NCI-H2029 (cell line): ENCODE measurements around the gene ALG6.

Experiments used
- DNase-seq: peaks from one replicate; lab custom pipeline; 2025; lab: John Stamatoyannopoulos, UW

Gene ALG6

DNA sequence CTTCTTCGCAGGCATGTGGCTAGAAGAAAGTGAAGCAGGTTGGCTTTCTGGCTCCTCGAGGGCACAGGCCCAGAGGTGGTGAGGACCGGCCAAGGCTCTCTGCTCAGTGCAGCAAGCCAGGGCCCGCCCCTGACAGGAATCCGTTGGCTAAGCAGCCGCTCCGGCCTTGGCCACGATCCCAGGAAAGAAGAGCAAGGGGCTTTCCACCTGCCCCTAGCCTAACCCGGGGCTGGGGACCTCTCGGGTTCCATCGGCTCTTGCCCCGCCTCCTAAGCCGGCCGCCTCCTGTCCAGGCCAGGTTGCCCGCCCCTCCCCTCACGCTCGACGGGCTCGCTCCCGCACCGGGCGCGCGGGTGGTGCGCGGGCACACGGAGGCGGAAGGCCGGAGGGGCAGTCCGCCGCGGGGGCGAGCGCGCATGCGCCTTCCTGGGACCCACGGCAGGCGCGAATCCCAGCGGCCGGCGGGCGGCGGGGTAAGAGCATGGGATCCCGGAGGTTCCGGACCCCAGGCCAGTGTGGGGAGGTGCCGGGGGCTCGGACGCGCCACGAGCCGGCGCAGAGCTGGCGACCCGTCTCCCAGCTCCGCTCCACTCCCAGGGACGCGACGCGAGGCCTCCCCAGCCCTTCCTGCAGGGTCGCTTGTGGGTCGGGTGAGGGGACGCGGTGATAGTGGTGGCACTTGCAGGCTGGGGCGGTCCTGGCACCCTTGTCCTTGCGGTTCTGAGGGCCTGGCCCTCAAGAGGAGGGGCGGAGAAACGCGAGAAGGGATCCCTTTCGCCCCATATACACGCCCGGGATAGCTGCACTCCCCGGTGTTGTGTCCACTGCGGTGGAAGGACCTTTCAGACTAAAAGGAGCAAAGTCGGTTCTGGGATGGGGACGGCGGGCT lies at the start of gene ALG6:
Gene ALG6 (plus strand): TSS at position 413 of the 889 bp plus-strand sequence. CDS start 3,351 bp downstream, outside the sequence.
- DNase-seq: peak; percentile 100

DNA sequence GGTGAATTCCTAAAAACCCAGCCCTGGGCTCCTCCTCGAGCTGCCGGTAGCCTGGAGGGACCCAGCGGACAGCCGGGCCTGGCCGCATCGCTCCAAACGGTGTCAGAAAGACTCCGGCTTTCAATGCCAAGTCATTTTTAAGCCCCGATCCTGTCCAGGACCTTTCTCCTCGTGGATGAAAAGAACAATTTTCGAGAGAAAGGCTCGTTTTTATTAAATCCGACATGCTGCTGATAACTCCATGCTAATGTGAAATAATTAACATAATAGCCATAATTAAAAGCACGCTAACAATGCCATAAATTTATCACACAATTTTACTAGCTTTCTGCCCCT lies 49.6 kb upstream of the ALG6 start:
- no peak for DNase-seq

DNA sequence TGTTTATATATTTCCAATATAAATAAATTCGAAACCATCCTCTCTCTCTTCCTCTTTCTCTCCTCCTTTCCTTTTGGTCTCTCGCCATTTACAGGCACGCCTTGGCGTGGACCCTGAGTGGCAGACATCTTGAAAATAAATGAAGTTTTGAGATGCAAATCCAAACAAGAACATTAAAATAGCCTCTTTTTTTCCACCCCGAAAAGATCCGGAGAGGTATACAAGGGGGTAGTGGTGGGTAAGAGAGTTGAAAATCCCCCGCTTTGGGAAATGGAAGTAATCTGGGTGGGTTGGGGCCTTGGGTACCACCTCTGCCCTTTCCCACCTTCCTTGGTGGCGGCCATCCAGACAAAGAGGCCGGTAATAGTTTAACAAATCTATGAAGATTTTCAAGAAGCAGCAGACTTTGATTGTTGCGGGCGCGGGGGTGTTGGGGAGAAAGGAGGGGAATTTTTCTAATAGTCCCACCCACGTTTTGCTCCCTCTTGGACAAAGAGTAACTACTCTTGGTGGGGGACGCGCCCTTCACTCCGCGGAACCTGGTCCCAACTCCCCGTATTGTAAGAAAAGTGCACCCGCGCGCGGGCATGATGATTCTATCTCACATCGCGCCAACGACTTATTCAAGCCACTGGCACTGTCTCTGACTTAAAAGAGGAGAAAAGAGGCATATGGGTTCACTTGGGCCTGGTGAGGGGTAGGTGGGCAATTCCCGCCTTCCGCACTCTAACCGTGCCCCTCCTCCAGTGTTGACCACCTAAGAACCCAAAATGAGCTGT lies 49.0 kb upstream of the ALG6 start:
- DNase-seq: no peak

DNA sequence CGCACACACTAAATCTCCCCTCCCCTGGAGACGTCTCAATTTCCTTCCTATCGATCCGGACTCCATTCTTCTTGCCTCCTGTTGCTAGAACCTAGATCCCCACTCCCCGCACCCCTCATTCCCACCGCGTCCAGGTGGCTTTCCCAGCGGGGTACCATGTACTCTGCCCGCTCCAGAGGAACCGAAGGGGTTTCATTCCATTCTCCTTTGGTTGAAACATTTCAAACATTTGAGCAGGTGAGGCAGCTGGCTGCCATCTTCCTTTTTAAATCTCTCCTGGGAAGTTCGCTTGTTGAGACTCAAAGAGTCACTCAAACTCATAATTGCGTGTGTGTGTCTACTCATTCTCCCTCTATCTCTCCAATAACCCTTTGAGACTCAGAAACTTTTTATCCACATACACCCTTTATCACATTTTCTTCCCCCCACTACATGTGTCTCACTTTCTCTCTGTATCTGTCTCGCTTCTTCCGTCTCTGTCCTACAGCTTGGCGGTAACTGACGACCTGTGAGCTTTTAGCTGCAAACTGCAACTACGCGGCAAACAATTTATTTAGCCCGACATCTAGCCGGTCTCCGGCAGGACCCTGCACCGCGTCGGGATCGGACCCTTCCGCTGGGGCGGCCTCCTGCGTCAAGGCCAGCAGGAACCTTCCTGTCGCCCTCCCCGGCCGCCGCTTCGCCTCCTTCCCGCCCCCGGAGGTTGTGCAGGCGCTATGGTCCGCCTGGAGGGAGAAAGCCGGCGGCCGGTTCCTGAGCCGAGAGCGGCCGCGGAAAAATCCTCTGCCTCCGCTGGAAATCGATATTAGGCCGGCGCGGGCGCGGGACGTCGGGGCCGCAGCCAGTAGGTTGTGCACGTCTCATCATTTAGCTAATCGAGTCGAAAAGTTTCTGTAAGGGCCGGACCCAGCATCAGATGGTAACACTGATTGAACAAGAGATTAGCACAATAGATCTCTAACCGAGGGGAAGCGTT lies 48.1 kb upstream of the ALG6 start:
- DNase-seq: no peak

DNA sequence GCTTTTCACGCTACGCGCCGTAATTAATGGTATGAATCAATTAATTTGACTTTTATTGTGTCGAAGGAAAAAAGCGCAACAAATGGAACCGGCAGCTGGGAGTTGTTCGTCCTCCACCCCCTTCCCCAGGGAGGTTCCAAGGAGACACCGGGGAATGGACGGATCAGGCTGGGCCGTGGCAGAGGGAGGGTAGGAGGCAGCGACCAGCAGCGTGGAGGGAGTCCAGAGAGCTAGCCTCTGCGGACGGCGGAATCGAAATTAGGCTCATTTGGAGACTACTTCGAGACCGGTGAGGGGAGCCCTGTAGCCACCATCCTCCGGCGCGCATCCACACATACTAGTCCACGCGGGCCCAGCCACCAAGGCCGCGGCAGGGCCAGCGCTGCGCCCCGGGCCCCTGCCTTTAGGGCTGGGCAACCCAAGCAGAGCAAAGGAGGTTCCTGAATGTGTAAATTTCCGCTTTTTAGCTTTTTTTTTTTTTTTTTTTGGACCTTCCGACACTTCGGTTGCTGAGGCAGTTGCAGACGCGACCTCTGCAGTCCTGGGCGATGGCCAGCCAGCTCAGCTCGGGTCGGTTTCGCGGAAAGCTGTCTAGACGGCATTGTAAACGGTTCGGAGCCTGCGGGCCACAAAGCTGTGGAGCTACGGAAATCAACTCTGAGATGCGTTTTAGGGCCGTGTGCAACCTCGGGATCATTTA lies 47.3 kb upstream of the ALG6 start:
- DNase-seq: no peak

DNA sequence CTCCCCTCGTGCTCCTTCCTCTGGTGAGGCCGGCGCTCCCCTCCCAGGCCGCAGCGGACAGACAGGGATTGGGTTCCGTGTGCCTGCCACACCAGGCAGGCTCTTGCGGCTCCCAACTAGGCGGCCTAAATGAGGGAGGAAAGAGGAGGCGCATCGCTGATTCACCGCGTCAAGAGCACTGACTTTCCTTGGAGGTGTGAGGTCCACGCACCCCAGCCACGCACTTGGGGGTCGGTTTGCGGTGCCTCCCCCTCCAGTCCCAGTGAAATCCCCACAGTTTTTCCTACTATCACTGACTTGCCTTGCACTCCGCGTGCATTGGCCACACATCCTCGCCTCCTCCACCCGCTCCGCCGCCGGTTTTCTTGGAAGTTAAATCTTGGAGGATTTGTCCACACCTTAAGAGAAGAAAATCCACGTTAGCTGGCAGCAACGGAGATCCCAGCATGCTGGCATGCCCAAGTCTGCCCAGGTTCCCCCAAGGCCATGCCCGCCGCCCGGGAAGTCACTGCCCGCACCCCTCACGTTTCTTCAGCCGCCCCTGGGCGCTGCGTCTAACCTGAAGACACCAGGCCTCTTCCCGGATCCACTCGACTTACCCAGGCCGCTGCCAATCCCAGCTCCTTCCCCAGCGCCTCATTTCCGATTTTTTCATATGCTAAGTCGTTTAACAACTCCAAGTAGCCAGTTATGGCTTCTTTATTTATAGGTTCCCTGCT lies 46.2 kb upstream of the ALG6 start:
- DNase-seq: no peak

DNA sequence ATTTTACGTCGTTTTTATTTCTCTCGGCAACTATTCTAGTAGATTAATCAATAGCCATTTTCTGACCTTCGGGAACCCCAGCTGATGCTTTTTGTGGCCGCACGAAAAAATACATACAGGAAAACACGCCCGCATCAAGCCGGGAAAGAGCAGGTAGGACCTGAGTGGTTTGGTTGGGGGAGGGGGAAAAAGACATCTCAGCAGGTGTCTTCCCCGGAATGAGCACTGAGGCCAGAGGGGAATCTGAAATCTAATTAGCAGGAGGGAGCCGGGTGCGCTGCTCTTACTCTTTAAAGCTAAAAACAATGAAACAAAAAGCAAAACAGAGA lies 45.7 kb upstream of the ALG6 start:
- DNase-seq: no peak

DNA sequence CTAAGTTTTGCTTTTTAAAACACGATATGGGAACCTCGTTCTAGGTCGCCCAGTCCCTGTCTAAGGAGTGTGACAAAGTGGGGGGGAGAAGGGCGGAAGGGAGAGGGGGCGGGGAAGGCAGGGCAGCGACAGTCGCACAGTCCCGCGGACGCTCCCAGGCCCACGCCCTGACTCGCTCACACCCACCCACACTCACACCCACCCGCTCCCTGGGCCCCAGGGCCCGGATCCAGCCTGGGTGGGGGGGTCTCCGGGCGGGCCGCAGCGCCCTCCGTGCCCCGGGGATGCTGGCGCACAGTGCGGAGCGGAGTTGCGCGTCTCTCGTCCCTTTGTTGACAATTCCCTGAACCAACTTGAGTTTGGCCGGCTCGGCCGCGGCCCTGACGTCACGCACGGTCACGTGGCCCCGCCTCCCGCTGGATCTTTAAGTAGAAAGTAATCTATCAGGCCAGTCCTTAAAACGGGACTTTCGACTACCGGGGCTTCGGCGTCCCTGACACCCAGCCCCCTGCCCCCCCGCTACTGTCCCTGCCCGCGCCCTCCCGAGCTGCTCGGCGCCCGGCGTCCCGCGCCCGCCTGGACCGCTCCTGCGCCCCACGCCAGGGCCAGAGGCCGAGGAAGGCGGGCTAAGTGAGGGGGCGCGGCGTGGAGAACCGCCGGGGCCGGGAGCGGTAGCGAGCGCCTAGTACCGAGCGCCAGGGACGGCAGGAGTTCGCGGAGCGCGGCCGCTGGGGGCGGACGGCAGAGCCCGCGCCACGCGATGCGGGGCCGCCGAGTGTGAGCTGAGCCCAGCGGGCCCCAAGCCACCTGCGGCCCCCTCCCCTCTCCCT lies 45.1 kb upstream of the ALG6 start, which contains the start of gene FOXD3:
Gene FOXD3 (plus strand): TSS at position 454 of the 830 bp plus-strand sequence. CDS start 492 bp downstream, outside the sequence.
- DNase-seq: peak; percentile 58

DNA sequence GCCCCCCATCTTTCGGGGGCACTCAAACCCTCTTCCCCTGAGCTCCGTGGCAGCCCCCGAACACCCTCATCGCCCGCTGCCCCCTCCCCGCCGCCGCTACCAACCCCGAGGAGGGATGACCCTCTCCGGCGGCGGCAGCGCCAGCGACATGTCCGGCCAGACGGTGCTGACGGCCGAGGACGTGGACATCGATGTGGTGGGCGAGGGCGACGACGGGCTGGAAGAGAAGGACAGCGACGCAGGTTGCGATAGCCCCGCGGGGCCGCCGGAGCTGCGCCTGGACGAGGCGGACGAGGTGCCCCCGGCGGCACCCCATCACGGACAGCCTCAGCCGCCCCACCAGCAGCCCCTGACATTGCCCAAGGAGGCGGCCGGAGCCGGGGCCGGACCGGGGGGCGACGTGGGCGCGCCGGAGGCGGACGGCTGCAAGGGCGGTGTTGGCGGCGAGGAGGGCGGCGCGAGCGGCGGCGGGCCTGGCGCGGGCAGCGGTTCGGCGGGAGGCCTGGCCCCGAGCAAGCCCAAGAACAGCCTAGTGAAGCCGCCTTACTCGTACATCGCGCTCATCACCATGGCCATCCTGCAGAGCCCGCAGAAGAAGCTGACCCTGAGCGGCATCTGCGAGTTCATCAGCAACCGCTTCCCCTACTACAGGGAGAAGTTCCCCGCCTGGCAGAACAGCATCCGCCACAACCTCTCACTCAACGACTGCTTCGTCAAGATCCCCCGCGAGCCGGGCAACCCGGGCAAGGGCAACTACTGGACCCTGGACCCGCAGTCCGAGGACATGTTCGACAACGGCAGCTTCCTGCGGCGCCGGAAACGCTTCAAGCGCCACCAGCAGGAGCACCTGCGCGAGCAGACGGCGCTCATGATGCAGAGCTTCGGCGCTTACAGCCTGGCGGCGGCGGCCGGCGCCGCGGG lies 44.2 kb upstream of the ALG6 start:
- peak; percentile 73 for DNase-seq

DNA sequence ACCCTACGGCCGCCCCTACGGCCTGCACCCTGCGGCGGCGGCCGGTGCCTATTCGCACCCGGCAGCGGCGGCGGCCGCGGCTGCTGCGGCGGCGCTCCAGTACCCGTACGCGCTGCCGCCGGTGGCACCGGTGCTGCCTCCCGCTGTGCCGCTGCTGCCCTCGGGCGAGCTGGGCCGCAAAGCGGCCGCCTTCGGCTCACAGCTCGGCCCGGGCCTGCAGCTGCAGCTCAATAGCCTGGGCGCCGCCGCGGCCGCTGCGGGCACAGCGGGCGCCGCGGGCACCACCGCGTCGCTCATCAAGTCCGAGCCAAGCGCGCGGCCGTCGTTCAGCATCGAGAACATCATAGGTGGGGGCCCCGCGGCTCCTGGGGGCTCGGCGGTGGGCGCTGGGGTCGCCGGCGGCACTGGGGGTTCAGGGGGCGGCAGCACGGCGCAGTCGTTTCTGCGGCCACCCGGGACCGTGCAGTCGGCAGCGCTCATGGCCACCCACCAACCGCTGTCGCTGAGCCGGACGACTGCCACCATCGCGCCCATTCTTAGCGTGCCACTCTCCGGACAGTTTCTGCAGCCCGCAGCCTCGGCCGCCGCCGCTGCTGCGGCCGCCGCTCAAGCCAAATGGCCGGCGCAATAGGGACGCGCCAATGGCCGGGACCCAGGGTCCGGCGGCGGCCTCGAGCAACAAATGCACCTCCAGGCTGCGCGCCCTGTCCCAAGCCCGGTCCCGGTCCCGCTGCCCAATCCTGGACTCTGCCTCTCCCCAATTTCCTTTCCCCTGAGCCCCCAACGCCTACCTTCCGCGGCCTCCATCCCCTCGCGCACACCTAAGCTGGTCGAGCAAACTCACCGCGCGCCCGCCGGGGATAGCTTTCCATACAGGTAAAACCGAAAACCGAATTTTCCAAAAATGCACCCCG lies 43.3 kb upstream of the ALG6 start:
- peak; percentile 73 for DNase-seq

DNA sequence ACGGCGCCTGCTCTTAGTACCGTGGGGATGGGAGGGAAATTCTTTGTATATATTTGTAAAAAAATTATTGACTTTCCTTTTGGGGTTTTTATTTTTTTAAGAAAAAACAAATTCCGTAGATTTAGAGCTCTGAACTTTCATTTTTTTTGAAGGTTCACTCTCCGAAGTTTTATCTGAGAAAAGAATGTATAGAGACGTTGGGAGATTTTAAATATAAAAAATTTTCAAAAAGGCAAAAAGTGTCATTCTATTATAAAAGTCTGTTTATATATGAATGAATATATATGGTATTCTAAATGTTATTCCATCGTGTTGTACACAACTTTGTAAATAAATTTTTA lies 42.7 kb upstream of the ALG6 start:
- DNase-seq: no peak

DNA sequence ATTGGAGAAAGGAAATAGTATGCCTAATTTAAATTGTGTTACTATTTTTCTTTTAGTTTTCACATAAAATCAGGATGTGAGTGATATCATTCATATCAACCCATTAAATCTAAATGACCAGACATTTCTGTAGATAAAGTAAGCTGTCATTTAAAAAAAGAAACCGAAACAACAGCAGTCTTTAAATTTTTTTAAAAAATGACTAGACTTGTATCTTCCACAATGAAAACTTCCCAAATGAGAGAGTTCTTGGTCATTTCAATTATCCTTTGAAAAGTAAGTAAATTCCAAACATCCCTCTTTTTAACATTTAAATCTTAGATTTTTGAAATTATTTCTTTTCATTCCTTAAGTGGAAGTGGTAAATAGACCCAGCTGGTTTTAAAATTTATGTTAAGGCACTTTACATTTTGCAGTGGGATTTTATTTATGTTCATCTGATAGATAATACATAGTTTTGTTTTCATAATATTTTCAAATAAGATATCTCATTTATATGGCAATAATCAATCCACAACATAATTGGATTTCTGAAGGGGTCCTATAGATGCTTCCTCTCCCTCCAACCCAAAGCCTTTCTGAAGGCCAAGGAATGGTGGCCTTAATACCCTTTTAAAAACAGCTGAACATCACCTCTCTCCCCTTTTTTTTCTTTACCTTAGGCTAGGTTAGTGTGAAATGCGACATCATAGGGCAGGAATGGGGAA lies 42.0 kb upstream of the ALG6 start:
- DNase-seq: no peak

DNA sequence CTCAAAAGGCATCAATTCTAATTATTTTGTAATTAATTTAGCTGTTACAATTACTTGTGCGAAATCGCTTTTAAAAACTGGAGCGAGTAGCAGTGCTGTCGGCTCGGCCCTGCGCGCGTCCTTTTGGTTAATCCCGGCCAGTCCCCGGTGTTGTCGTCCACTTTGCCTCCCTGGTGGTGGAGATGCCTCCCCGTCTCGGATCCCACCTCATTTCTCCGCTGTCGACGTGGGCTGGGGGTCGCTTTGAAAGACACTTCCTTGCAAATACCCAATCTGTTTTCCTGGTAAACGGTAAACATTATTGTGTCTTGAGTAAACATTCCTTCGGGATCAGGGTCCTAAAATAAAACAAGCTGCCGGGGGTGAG lies 41.3 kb upstream of the ALG6 start:
- DNase-seq: no peak

DNA sequence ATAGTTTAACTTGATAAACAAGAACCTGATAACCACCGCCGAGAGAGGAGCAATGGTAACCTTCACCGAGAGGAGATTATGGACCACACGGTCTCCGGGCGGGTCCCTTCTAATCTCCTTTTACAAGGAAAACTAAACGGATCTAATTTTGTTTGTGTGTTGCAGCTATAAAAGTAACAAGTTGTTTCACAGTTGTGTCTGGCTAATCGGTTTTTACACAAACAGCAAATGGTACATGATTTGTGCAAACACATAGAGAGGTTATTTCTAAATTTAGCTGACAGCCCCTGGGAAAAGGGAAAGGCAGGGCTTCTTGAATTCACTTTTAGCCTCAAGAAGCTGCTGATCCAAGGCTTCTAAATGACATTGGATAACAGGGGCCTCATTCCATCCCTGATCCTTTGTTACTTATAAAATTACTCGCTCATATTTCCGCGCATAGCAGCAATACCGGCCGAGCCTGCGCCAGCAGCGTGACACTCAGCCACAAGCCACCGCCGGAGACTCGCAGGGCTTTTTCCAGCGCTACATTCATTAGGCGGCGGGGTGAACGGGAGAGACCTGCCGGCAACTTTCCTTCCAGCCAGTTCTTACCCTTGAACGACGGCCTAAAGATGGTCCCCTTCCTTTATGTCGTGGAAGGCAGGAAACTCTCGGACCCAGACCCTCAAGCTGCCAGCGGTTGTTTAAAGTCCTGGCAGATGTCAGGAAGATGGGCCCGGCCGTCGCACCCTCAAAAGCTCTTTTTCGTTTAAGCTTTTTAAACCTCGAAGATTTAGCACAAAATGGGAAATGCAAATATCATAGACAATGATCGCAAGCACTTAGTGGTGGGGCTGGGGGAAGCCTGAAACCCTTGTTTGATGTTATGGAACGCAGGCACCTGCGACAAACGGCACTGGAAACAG lies 40.7 kb upstream of the ALG6 start:
- DNase-seq: no peak

DNA sequence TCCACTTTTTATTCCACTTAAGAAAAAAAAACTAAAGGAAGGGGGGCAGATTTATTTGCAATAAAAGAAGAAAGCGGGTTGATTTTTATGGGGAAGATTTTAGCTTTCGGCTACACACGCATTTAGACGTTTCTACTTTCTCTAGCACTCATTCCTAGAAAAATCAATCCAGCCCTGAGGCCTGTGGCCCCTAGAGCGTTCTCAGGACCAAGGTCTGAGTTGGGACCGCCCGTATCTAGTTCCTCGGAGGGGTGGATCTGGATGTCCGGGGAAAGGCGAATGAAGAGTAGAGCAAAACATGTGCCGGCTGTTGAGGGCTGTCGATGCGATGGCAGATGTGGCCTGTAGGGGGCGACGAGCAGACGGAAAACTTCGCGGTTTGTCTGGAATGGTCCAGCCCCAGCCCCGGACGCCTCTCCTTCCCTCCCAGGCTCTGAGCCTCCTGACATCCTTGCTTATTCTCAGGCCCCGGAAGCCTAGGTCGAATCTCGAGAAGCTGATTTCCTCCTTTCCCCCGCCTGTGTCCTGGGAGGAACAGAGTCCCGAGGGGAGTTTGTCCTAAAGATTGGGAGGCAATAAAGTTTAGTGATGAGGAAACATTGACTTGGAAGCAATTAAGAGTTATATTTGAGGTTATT lies 39.9 kb upstream of the ALG6 start:
- DNase-seq: peak; percentile 46

DNA sequence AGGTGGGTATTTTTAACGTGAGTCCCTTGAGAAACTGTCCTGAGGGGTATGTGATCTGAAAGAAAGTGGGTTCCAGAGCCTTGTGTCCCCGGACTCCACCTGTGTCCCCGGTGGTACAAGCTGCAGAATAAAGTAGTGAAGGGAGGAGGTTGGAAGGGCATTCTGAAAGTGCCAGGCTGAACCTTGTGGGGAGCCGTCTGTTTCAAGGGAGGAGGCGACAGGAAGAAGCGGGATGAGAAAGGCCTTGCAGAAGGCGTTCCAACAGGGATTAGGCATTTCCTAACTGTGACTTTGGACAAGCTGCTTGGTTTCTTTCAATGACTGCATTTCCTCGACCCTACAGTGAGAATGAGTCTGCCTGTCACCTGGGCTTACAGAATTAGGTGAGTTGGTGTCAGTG lies 39.3 kb upstream of the ALG6 start:
- DNase-seq: no peak
